WTC11 (cell line): ENCODE results near the gene RRP1B. TPM values are rescaled to one million over a fixed set of nuclear protein-coding genes. Genes with fewer than 3 reads are reported as not detected.
A peak's percentile ranks its signal among the peaks of the same experiment; 100 is the strongest.

Experiments used
- ATAC-seq: fragments of 200-7000 bp; cut with Tn5 transposase; 2 replicates; pipeline ENCODE4 v1.10.0; 2021; ENCODE audit warnings: mild to moderate bottlenecking, moderate library complexity
- CTCF ChIA-PET: fragments of 300-600 bp; sonication (Branson Sonifier 250); formaldehyde crosslinking; loops from one replicate; lab custom pipeline; 2021; ENCODE audit warnings: antibody characterized with exemption; lab: Charles Lee
- POLR2A ChIA-PET: fragments of 350-600 bp; sonication (Branson Sonifier 250); formaldehyde crosslinking; loops from one replicate; lab custom pipeline; 2021; ENCODE audit warnings: antibody characterized with exemption; lab: Charles Lee
- DNase-seq: peaks from one replicate; pipeline ENCODE4 v3.0.0; 2021; ENCODE audit warnings: low spot score
- H3K27ac Mint-ChIP-seq: 2 replicates; pipeline ENCODE4 v1.8.0; 2021; ENCODE audit warnings: mixed read lengths
- H3K27me3 Mint-ChIP-seq: 2 replicates; pipeline ENCODE4 v1.8.0; 2021; ENCODE audit warnings: low read depth, mild to moderate bottlenecking, moderate library complexity, mixed read lengths
- H3K36me3 Mint-ChIP-seq: 2 replicates; pipeline ENCODE4 v1.8.0; 2021; ENCODE audit warnings: mixed read lengths
- H3K4me1 Mint-ChIP-seq: 2 replicates; pipeline ENCODE4 v1.8.0; 2022; ENCODE audit warnings: mixed read lengths
- H3K4me3 Mint-ChIP-seq: 2 replicates; pipeline ENCODE4 v1.8.0; 2021; ENCODE audit warnings: mild to moderate bottlenecking, moderate library complexity, mixed read lengths
- H3K9me3 Mint-ChIP-seq: 2 replicates; pipeline ENCODE4 v1.8.0; 2021; ENCODE audit warnings: mixed read lengths
- ARID4B ChIP-seq: sonication (generic); formaldehyde crosslinking; IDR thresholded peaks from 2 replicates; pipeline ENCODE4 v1.8.0; 2023; ENCODE audit warnings: missing genetic modification reagents, mild to moderate bottlenecking, borderline replicate concordance
- ATF1 ChIP-seq: sonication (generic); formaldehyde crosslinking; IDR thresholded peaks from 2 replicates; pipeline ENCODE4 v1.8.1; 2023; ENCODE audit warnings: mild to moderate bottlenecking, moderate library complexity, missing genetic modification reagents
- ATF3 ChIP-seq: sonication (generic); formaldehyde crosslinking; conservative IDR thresholded peaks from 2 replicates; pipeline ENCODE4 v1.8.1; 2022; ENCODE audit warnings: mild to moderate bottlenecking, missing genetic modification reagents
- CDX4 ChIP-seq: fragments of 250-450 bp; sonication (Bioruptor Pico); IDR thresholded peaks from 2 replicates; pipeline ENCODE4 v1.9.0; 2021; ENCODE audit warnings: moderate library complexity, mild to moderate bottlenecking, inconsistent platforms, borderline replicate concordance
- E2F4 ChIP-seq: sonication (generic); formaldehyde crosslinking; IDR thresholded peaks from 2 replicates; pipeline ENCODE4 v1.8.1; 2022; ENCODE audit warnings: low read depth, mild to moderate bottlenecking, moderate library complexity, missing genetic modification reagents, borderline replicate concordance
- ETV6 ChIP-seq: sonication (generic); formaldehyde crosslinking; IDR thresholded peaks from 2 replicates; pipeline ENCODE4 v1.8.1; 2022; ENCODE audit warnings: mild to moderate bottlenecking, missing genetic modification reagents
- FOXP4 ChIP-seq: sonication (generic); formaldehyde crosslinking; IDR thresholded peaks from 2 replicates; pipeline ENCODE4 v1.8.0; 2022; ENCODE audit warnings: mild to moderate bottlenecking, missing genetic modification reagents
- HMGXB4 ChIP-seq: sonication (generic); formaldehyde crosslinking; IDR thresholded peaks from 2 replicates; pipeline ENCODE4 v1.8.1; 2023; ENCODE audit warnings: mild to moderate bottlenecking, moderate library complexity, missing genetic modification reagents
- IRF2 ChIP-seq: sonication (generic); formaldehyde crosslinking; IDR thresholded peaks from 2 replicates; pipeline ENCODE4 v1.8.0; 2022; ENCODE audit warnings: low read depth, missing genetic modification reagents, borderline replicate concordance
- KAT7 ChIP-seq: sonication (generic); formaldehyde crosslinking; IDR thresholded peaks from 2 replicates; pipeline ENCODE4 v1.8.1; 2023; ENCODE audit warnings: missing genetic modification reagents, mild to moderate bottlenecking, borderline replicate concordance
- OVOL2 ChIP-seq: fragments of 250-450 bp; sonication (Bioruptor Pico); IDR thresholded peaks from 2 replicates; pipeline ENCODE4 v1.9.0; 2021; ENCODE audit warnings: mild to moderate bottlenecking, borderline replicate concordance
- PREB ChIP-seq: sonication (generic); formaldehyde crosslinking; IDR thresholded peaks from 2 replicates; pipeline ENCODE4 v1.8.1; 2022; ENCODE audit warnings: mild to moderate bottlenecking, missing genetic modification reagents, moderate library complexity, borderline replicate concordance
- USF2 ChIP-seq: sonication (generic); formaldehyde crosslinking; IDR thresholded peaks from 2 replicates; pipeline ENCODE4 v1.8.1; 2023; ENCODE audit warnings: mild to moderate bottlenecking, missing genetic modification reagents, moderate library complexity
- ZNF232 ChIP-seq: sonication (generic); formaldehyde crosslinking; IDR thresholded peaks from 2 replicates; pipeline ENCODE4 v1.8.0; 2022; ENCODE audit warnings: mild to moderate bottlenecking, missing genetic modification reagents
- ZNF317 ChIP-seq: sonication (generic); formaldehyde crosslinking; IDR thresholded peaks from 2 replicates; pipeline ENCODE4 v1.8.1; 2023; ENCODE audit warnings: low read depth, mild to moderate bottlenecking, moderate library complexity, missing genetic modification reagents, borderline replicate concordance
- ZNF423 ChIP-seq: fragments of 250-450 bp; sonication (Bioruptor Pico); IDR thresholded peaks from 2 replicates; pipeline ENCODE4 v2.1.2; 2022; ENCODE audit warnings: mild to moderate bottlenecking, moderate library complexity
- total RNA-seq: library from RNA; stranded (reverse); gene quantifications from 3 replicates; pipeline ENCODE4 v1.2.3, GENCODE V29; 2021

RRP1B gene
- total RNA-seq, 1 experiment from 2014 or later: 74.9 TPM

GRCh38 chr21:43728154-43728466, 68.8 kb downstream of the RRP1B start:
- no peaks in the 10 kb centered on the region for H3K27me3 Mint-ChIP-seq
- peaks cover 20% of the 10 kb centered on the region for H3K4me1 Mint-ChIP-seq
- peaks cover 5% of the 10 kb centered on the region for H3K36me3 Mint-ChIP-seq
- H3K27ac Mint-ChIP-seq: peak overlapping the region; percentile 78
- H3K9me3 Mint-ChIP-seq: no peaks in the 10 kb centered on the region
- ChIA-PET CTCF (interaction anchor here (0.6 to 2.9 kb wide), 33 partner anchors 9 to 570 kb away, joined by 3 to 45 read pairs (median 5); partner anchors contain the start of genes PDXK and RRP1), POLR2A (interaction anchor here (1.0 to 2.4 kb wide), 6 partner anchors 8 to 23 kb away, joined by 3 to 9 read pairs (median 4); partner anchors contain the start of gene PDXK)
- H3K4me3 Mint-ChIP-seq: peak overlapping the region; percentile 80
- no peak for DNase-seq
- no peak for ATAC-seq
- TF ChIP-seq ETV6 (no peak), ATF3 (CRISPR knock-in tag) (no peak), FOXP4 (CRISPR knock-in tag) (no peak), USF2 (CRISPR knock-in tag) (peak; percentile 71), HMGXB4 (CRISPR knock-in tag) (no peak), KAT7 (CRISPR knock-in tag) (peak; percentile 91; the same call in 1 of the 2 replicates), ZNF423 (no peak), CDX4 (no peak)

GRCh38 chr21:43728467-43729390, 69.4 kb downstream of the RRP1B start:
- ChIA-PET POLR2A (interaction anchor here (0.6 to 2.4 kb wide), 7 partner anchors 9 to 29 kb away, joined by 3 to 9 read pairs (median 4); partner anchors contain the start of gene PDXK), CTCF (interaction anchor here (0.6 to 2.9 kb wide), 42 partner anchors 8 to 1251 kb away, joined by 3 to 45 read pairs (median 4); partner anchors contain the start of genes PDXK and RRP1)
- Mint-ChIP-seq H3K27me3 (no peaks in the 10 kb centered on the region), H3K4me1 (peaks cover 23% of the 10 kb centered on the region), H3K27ac (peak overlapping the region; percentile 84), H3K4me3 (peak overlapping the region; percentile 80), H3K9me3 (no peaks in the 10 kb centered on the region), H3K36me3 (peaks cover under 1% of the 10 kb centered on the region)
- ATAC-seq (peak; percentile 80), DNase-seq (peak; percentile 80)
- TF ChIP-seq ARID4B (CRISPR knock-in tag) (peak; percentile 69; the same call in 1 of the 2 replicates), ZNF317 (no peak), PREB (no peak), E2F4 (CRISPR knock-in tag) (no peak), IRF2 (CRISPR knock-in tag) (no peak), ZNF232 (peak; percentile 81; the same call in 1 of the 2 replicates), OVOL2 (no peak), ATF1 (CRISPR knock-in tag) (no peak)
